Stimulated activated CD8-positive, alpha-beta memory T cell treated with anti-CD3 and anti-CD28 coated beads, Interleukin-15, amount 100 ng/mL, for 1 hour (primary cell): ENCODE data around the gene CPTP.

ENCODE experiments used
- DNase-seq: peaks from one replicate; pipeline ENCODE4 v3.0.0-alpha.2; 2020; ENCODE audit warnings: low read depth

CPTP gene

GRCh38 chr1:1319646-1319941 lies 5.0 kb upstream of the CPTP start:
- DNase-seq, result no peak

- DNase-seq, result no peak
Measured at GRCh38 chr1:1320666-1321448, 3.7 kb upstream of the CPTP start.

GRCh38 chr1:1321477-1321876 lies 3.1 kb upstream of the CPTP start:
- no peak for DNase-seq

GRCh38 chr1:1322418-1322817 lies 2.2 kb upstream of the CPTP start:
- DNase-seq, result no peak

- no peak for DNase-seq
Measured at GRCh38 chr1:1322952-1323351, 1.6 kb upstream of the CPTP start.

- no peak for DNase-seq
Measured at GRCh38 chr1:1324084-1324523, 498 bp upstream of the CPTP start.

- no peak for DNase-seq
Measured at GRCh38 chr1:1325288-1326074, 879 bp downstream of the CPTP start.

- no peak for DNase-seq
Measured at GRCh38 chr1:1326075-1326605, 1.5 kb downstream of the CPTP start.

GRCh38 chr1:1327291-1327690 lies 2.7 kb downstream of the CPTP start:
- no peak for DNase-seq

GRCh38 chr1:1328254-1328653 lies 3.7 kb downstream of the CPTP start:
- DNase-seq, result no peak

- DNase-seq, result no peak
Measured at GRCh38 chr1:1329304-1330210, 5.0 kb downstream of the CPTP start.

GRCh38 chr1:1330366-1331067 lies 5.9 kb downstream of the CPTP start:
- DNase-seq, result no peak

GRCh38 chr1:1331068-1331965 lies 6.7 kb downstream of the CPTP start, which contains the start of gene TAS1R3:
TAS1R3 (plus strand) TSS chr1:1331280; CDS start chr1:1331346, 66 bp downstream.
- DNase-seq, result no peak

- no peak for DNase-seq
Measured at GRCh38 chr1:1332031-1332755, 7.6 kb downstream of the CPTP start.

- DNase-seq, result no peak
Measured at GRCh38 chr1:1332774-1333480, 8.3 kb downstream of the CPTP start.

- no peak for DNase-seq
Measured at GRCh38 chr1:1333551-1334241, 9.1 kb downstream of the CPTP start.

GRCh38 chr1:1334835-1335234 lies 10.2 kb downstream of the CPTP start:
- no peak for DNase-seq

GRCh38 chr1:1335283-1335682 lies 10.7 kb downstream of the CPTP start:
- no peak for DNase-seq
